HepG2 (cell line): ENCODE results near the gene MAP2K2. TPM values are rescaled to one million over a fixed set of nuclear protein-coding genes. Genes with fewer than 3 reads are reported as not detected.
A peak's percentile ranks its signal among the peaks of the same experiment; 100 is the strongest.

Experiments used
- BHLHE40 ChIP-seq: IDR thresholded peaks from 2 replicates; pipeline ENCODE4 v1.6.1; 2011; ENCODE audit warnings: low read length, improper control_type of control experiment
- CAMTA2 ChIP-seq: sonication (generic); formaldehyde crosslinking; IDR thresholded peaks from 2 replicates; pipeline ENCODE4 v1.4.0; 2020; ENCODE audit warnings: mild to moderate bottlenecking, missing genetic modification reagents, borderline replicate concordance
- ERF ChIP-seq: IDR thresholded peaks from 2 replicates; pipeline ENCODE4 v1.6.1; 2018; ENCODE audit warnings: missing biosample characterization, missing genetic modification reagents
- JUN ChIP-seq: sonication (generic); formaldehyde crosslinking; IDR thresholded peaks from 2 replicates; pipeline ENCODE4 v1.4.0; 2020; ENCODE audit warnings: mild to moderate bottlenecking, missing genetic modification reagents
- PHF8 ChIP-seq: sonication (generic); formaldehyde crosslinking; IDR thresholded peaks from 2 replicates; pipeline ENCODE4 v1.5.0; 2020; ENCODE audit warnings: missing genetic modification reagents
- RNF2 ChIP-seq: fragments of 450-650 bp; conservative IDR thresholded peaks from 2 replicates; pipeline ENCODE4 v1.6.1; 2016; ENCODE audit warnings: low read depth
- SALL2 ChIP-seq: sonication (generic); formaldehyde crosslinking; IDR thresholded peaks from 2 replicates; pipeline ENCODE4 v1.8.1; 2023; ENCODE audit warnings: mild to moderate bottlenecking, missing genetic modification reagents, inconsistent platforms
- THAP11 ChIP-seq: IDR thresholded peaks from 2 replicates; pipeline ENCODE4 v1.6.1; 2016; ENCODE audit warnings: missing biosample characterization, missing genetic modification reagents
- ZNF136 ChIP-seq: sonication (generic); formaldehyde crosslinking; IDR thresholded peaks from 2 replicates; pipeline ENCODE4 v1.8.1; 2022; ENCODE audit warnings: low read depth, mild to moderate bottlenecking, moderate library complexity, missing genetic modification reagents
- ZNF180 ChIP-seq: sonication (generic); formaldehyde crosslinking; IDR thresholded peaks from 2 replicates; pipeline ENCODE4 v1.4.0; 2020; ENCODE audit warnings: low read depth, missing genetic modification reagents, borderline replicate concordance
- ZNF225 ChIP-seq: sonication (generic); formaldehyde crosslinking; IDR thresholded peaks from 2 replicates; pipeline ENCODE4 v1.4.0; 2020; ENCODE audit warnings: mild to moderate bottlenecking, missing genetic modification reagents
- ZNF335 ChIP-seq: sonication (generic); formaldehyde crosslinking; IDR thresholded peaks from 2 replicates; pipeline ENCODE4 v1.4.0; 2020; ENCODE audit warnings: missing genetic modification reagents
- ZNF558 ChIP-seq: sonication (generic); formaldehyde crosslinking; IDR thresholded peaks from 2 replicates; pipeline ENCODE4 v1.9.0; 2022; ENCODE audit warnings: mild to moderate bottlenecking, missing genetic modification reagents, borderline replicate concordance
- ZNF891 ChIP-seq: sonication (generic); formaldehyde crosslinking; IDR thresholded peaks from 2 replicates; pipeline ENCODE4 v1.5.0; 2020; ENCODE audit warnings: mild to moderate bottlenecking, missing genetic modification reagents
- ZSCAN22 ChIP-seq: sonication (generic); formaldehyde crosslinking; IDR thresholded peaks from 2 replicates; pipeline ENCODE4 v1.4.0; 2020; ENCODE audit warnings: mild to moderate bottlenecking, missing genetic modification reagents
- ZSCAN31 ChIP-seq: sonication (generic); formaldehyde crosslinking; IDR thresholded peaks from 2 replicates; pipeline ENCODE4 v1.5.0; 2020; ENCODE audit warnings: low read depth, mild to moderate bottlenecking, missing genetic modification reagents
- polyA plus RNA-seq, 8 experiments: library from polyadenylated mRNA; depleted of rRNA in 3 of 8; stranded (reverse) in 7 of 8; unstranded in 1 of 8; fragments of >200 nt; fragmentation: Illumina TruSeq in 4 of 8; extraction: Trizol in 4 of 8; gene quantifications; 2 replicates each; pipeline versions ENCODE4 v1.2.1 to v1.2.3, GENCODE V29; 2011 to 2016; ENCODE audit warnings: low read depth in 4 of 8, missing spikeins in 1 of 8, mixed read lengths in 1 of 8; ENCODE audit not compliant: insufficient read depth in 1 of 8
- total RNA-seq, 5 experiments: library from RNA; depleted of rRNA; stranded (reverse); fragments of >200 nt; fragmentation: Illumina TruSeq; extraction: Trizol; gene quantifications; 2 replicates each; pipeline ENCODE4 v1.2.3, GENCODE V29; 2016; ENCODE audit warnings: low read depth in 1 of 5
- TF ChIP-seq, protein P1 (sequence below): sonication (generic); formaldehyde crosslinking; IDR thresholded peaks from 2 replicates; pipeline ENCODE4 v1.4.0; 2020; ENCODE audit warnings: mild to moderate bottlenecking, missing genetic modification reagents
- TF ChIP-seq, protein P2 (sequence below): sonication (generic); formaldehyde crosslinking; conservative IDR thresholded peaks from 2 replicates; pipeline ENCODE4 v1.4.0; 2020; ENCODE audit warnings: mild to moderate bottlenecking, missing genetic modification reagents, moderate library complexity
- TF ChIP-seq, protein P3 (sequence below): sonication (generic); formaldehyde crosslinking; IDR thresholded peaks from 2 replicates; pipeline ENCODE4 v1.4.0; 2020; ENCODE audit warnings: missing genetic modification reagents, borderline replicate concordance

Gene MAP2K2
- total and polyA plus RNA-seq, 2 of the 13 experiments (the other 11 are each of a cell fraction or from before 2014, with no cell fraction given) = 70.3 to 80.9 TPM

- TF ChIP-seq SALL2 (CRISPR knock-in tag) = peak; percentile 87
- TF ChIP-seq, protein P1, sequence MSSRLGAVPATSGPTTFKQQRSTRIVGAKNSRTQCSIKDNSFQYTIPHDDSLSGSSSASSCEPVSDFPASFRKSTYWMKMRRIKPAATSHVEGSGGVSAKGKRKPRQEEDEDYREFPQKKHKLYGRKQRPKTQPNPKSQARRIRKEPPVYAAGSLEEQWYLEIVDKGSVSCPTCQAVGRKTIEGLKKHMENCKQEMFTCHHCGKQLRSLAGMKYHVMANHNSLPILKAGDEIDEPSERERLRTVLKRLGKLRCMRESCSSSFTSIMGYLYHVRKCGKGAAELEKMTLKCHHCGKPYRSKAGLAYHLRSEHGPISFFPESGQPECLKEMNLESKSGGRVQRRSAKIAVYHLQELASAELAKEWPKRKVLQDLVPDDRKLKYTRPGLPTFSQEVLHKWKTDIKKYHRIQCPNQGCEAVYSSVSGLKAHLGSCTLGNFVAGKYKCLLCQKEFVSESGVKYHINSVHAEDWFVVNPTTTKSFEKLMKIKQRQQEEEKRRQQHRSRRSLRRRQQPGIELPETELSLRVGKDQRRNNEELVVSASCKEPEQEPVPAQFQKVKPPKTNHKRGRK (CRISPR knock-in tag) = peak; percentile 60; the same call in 1 of the 2 replicates
- TF ChIP-seq ZNF335 (CRISPR knock-in tag) = 0 out of 2 replicates have a peak, but pooled peaks have one; percentile 69
- peak; percentile 77 for TF ChIP-seq PHF8
- TF ChIP-seq JUN (CRISPR knock-in tag) = no peak
- peak; percentile 89 for TF ChIP-seq RNF2
- peak; percentile 80 for TF ChIP-seq ERF (CRISPR knock-in tag)
- TF ChIP-seq ZSCAN22 (CRISPR knock-in tag) = no peak
- TF ChIP-seq ZNF558 (CRISPR knock-in tag) = no peak
- peak; percentile 77; the same call in 1 of the 2 replicates for TF ChIP-seq ZSCAN31 (CRISPR knock-in tag)
- TF ChIP-seq THAP11 (CRISPR knock-in tag) = peak; percentile 86
- peak; percentile 48 for TF ChIP-seq ZNF136 (CRISPR knock-in tag)
- no peak for TF ChIP-seq CAMTA2 (CRISPR knock-in tag)
- TF ChIP-seq, protein P2, sequence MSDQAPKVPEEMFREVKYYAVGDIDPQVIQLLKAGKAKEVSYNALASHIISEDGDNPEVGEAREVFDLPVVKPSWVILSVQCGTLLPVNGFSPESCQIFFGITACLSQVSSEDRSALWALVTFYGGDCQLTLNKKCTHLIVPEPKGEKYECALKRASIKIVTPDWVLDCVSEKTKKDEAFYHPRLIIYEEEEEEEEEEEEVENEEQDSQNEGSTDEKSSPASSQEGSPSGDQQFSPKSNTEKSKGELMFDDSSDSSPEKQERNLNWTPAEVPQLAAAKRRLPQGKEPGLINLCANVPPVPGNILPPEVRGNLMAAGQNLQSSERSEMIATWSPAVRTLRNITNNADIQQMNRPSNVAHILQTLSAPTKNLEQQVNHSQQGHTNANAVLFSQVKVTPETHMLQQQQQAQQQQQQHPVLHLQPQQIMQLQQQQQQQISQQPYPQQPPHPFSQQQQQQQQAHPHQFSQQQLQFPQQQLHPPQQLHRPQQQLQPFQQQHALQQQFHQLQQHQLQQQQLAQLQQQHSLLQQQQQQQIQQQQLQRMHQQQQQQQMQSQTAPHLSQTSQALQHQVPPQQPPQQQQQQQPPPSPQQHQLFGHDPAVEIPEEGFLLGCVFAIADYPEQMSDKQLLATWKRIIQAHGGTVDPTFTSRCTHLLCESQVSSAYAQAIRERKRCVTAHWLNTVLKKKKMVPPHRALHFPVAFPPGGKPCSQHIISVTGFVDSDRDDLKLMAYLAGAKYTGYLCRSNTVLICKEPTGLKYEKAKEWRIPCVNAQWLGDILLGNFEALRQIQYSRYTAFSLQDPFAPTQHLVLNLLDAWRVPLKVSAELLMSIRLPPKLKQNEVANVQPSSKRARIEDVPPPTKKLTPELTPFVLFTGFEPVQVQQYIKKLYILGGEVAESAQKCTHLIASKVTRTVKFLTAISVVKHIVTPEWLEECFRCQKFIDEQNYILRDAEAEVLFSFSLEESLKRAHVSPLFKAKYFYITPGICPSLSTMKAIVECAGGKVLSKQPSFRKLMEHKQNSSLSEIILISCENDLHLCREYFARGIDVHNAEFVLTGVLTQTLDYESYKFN (CRISPR knock-in tag) = peak; percentile 48; the same call in 1 of the 2 replicates
- 0 out of 2 replicates have a peak, but pooled peaks have one; percentile 37 for TF ChIP-seq BHLHE40
- TF ChIP-seq ZNF180 (CRISPR knock-in tag) = no peak
- TF ChIP-seq ZNF891 (CRISPR knock-in tag) = no peak
- peak; percentile 75; the same call in 1 of the 2 replicates for TF ChIP-seq ZNF225 (CRISPR knock-in tag)
- TF ChIP-seq, protein P3, sequence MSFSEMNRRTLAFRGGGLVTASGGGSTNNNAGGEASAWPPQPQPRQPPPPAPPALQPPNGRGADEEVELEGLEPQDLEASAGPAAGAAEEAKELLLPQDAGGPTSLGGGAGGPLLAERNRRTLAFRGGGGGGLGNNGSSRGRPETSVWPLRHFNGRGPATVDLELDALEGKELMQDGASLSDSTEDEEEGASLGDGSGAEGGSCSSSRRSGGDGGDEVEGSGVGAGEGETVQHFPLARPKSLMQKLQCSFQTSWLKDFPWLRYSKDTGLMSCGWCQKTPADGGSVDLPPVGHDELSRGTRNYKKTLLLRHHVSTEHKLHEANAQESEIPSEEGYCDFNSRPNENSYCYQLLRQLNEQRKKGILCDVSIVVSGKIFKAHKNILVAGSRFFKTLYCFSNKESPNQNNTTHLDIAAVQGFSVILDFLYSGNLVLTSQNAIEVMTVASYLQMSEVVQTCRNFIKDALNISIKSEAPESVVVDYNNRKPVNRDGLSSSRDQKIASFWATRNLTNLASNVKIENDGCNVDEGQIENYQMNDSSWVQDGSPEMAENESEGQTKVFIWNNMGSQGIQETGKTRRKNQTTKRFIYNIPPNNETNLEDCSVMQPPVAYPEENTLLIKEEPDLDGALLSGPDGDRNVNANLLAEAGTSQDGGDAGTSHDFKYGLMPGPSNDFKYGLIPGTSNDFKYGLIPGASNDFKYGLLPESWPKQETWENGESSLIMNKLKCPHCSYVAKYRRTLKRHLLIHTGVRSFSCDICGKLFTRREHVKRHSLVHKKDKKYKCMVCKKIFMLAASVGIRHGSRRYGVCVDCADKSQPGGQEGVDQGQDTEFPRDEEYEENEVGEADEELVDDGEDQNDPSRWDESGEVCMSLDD = no peak
These were observed at the start of gene MAP2K2 (continued) for GRCh38 chr19:4123615-4124568.
